Measurements from ENCODE around the gene NTM. TPM values are rescaled to one million over a fixed set of nuclear protein-coding genes. Genes with fewer than 3 reads are reported as not detected.

NTM gene
- total and polyA plus RNA-seq, 2 of the 8 experiments (the other 6 are each of a cell fraction or from before 2014, with no cell fraction given) = 13.4 to 20.0 TPM

- Histone ChIP-seq H4K91ac (replicated peaks; ENCODE audit: insufficient read length, low read length) (no peak overlapping the region), H3K4ac (replicated peaks; ENCODE audit: insufficient read length, low read depth, low read length) (no peak overlapping the region), H2BK20ac (ENCODE audit: low read length) (no peak overlapping the region), H2BK5ac (ENCODE audit: low read depth, low read length) (no peak overlapping the region), H2BK12ac (ENCODE audit: low read depth, low read length) (no peak overlapping the region), H3K4me2 (ENCODE audit: insufficient read depth in 1 of 2, low read depth in 2 of 2, low read length in 2 of 2) (no peak overlapping the region), H3K23ac (ENCODE audit: insufficient read length) (no peak overlapping the region), H3K9me3 (ENCODE audit: insufficient read depth in 2 of 2, low read depth in 1 of 2, low read length in 1 of 2) (no peaks in the 10 kb centered on the region), H2BK15ac (ENCODE audit: low read length) (no peak overlapping the region), H4K5ac (ENCODE audit: insufficient read length, low read depth, low read length) (no peak overlapping the region), H3K27ac (ENCODE audit: low read depth, low read length) (no peak overlapping the region), H3K36me3 (ENCODE audit: control insufficient read depth in 2 of 4, insufficient read depth in 4 of 4, low read length in 3 of 4) (no peaks in the 10 kb centered on the region; a peak in 1 of 8 replicates), H3K4me3 (ENCODE audit: extremely low read depth in 1 of 4, insufficient read depth in 2 of 4, low read depth in 3 of 4, low read length in 4 of 4) (no peak overlapping the region), H3K79me1 (ENCODE audit: low read depth, low read length) (no peaks in the 10 kb centered on the region), H3K79me2 (ENCODE audit: control insufficient read depth in 1 of 2, insufficient read depth in 2 of 2, low read length in 2 of 2) (no peaks in the 10 kb centered on the region), H2AK5ac (ENCODE audit: low read depth, low read length) (no peak overlapping the region), H3K14ac (ENCODE audit: insufficient read length) (no peak overlapping the region), H4K20me1 (replicated peaks in 1 of 2; ENCODE audit: control insufficient read depth in 1 of 2, insufficient read depth in 2 of 2, low read length in 2 of 2) (peaks cover 0 to 1% of the 10 kb centered on the region in 2 experiments), H3K9ac (replicated peaks in 1 of 4; ENCODE audit: extremely low read depth in 1 of 4, low read depth in 3 of 4, low read length in 3 of 4) (no peak overlapping the region), H3K18ac (ENCODE audit: extremely low read depth, low read length) (no peak overlapping the region), H4K8ac (ENCODE audit: extremely low read depth, insufficient read depth, low read length) (no peak overlapping the region), H3K27me3 (replicated peaks in 1 of 4; ENCODE audit: control insufficient read depth in 3 of 4, extremely low read depth in 1 of 4, insufficient read depth in 3 of 4, low read length in 3 of 4) (no peaks in the 10 kb centered on the region), H3K56ac (replicated peaks; ENCODE audit: insufficient read length, low read depth, low read length) (no peak overlapping the region), H3K4me1 (replicated peaks in 1 of 4; ENCODE audit: control insufficient read depth in 3 of 4, insufficient read depth in 4 of 4, low read length in 3 of 4) (peaks cover 1 to 12% (median 10%) of the 10 kb centered on the region in 4 experiments; a peak in 5 of 7 replicates), H2BK120ac (replicated peaks; ENCODE audit: low read depth, low read length) (no peak overlapping the region), H2AFZ (ENCODE audit: low read length) (no peak overlapping the region), H3K23me2 (ENCODE audit: low read depth, low read length) (no peaks in the 10 kb centered on the region)
- WGBS, 2 experiments (ENCODE audit: extremely low coverage in 1 of 2, insufficient coverage in 1 of 2, insufficient read length in 1 of 2, insufficient replicate concordance in 2 of 2, low coverage in 1 of 2, low lambda C conversion rate in 2 of 2, missing lambda C conversion rate in 1 of 2) = 75% methylated on average over 6 of the region's 6 CpGs; no CpG with 5 or more reads in 1 of the 2 experiments
- no peak for DNase-seq (ENCODE audit: low read depth in 1 of 2, low spot score in 2 of 2)
- ChIA-PET CTCF (ENCODE audit: partially characterized antibody) (interaction anchor here (0.7 to 1.6 kb wide), 6 partner anchors 8 to 170 kb away, joined by 3 to 5 read pairs (median 4); no protein-coding TSS in a partner anchor), POLR2A (ENCODE audit: partially characterized antibody) (interaction anchor here (1.0 kb wide), 1 partner anchor 9 kb away, joined by 3 read pairs; no protein-coding TSS in a partner anchor)
- no peak for FAIRE-seq
- no peak for TF ChIP-seq TBP (IDR thresholded peaks at IDR 0.05; ENCODE audit: low read depth, low read length)
- no peak for TF ChIP-seq SIRT6 (IDR thresholded peaks at IDR 0.05; ENCODE audit: low read length)
- TF ChIP-seq BACH1 (IDR thresholded peaks at IDR 0.05; ENCODE audit: low read length) = no peak
- no peak for TF ChIP-seq BRCA1 (IDR thresholded peaks at IDR 0.05; ENCODE audit: low read depth, low read length)
- TF ChIP-seq RAD21 (IDR thresholded peaks at IDR 0.05 in 1 of 2, conservative IDR thresholded peaks at IDR 0.05 in 1 of 2; ENCODE audit: low read depth in 2 of 2, low read length in 2 of 2) = no peak
- no peak for TF ChIP-seq CREB1 (IDR thresholded peaks at IDR 0.05)
- TF ChIP-seq EGR1 (IDR thresholded peaks at IDR 0.05; ENCODE audit: borderline replicate concordance, low read depth, low read length) = no peak
- no peak for TF ChIP-seq SP2 (IDR thresholded peaks at IDR 0.05; ENCODE audit: low read length)
- no peak for TF ChIP-seq NRF1 (IDR thresholded peaks at IDR 0.05; ENCODE audit: low read depth, low read length)
- no peak for TF ChIP-seq POLR2A (IDR thresholded peaks at IDR 0.05; ENCODE audit: control extremely low read depth in 1 of 2, low read depth in 2 of 2, low read length in 2 of 2)
- no peak for TF ChIP-seq EZH2 (IDR thresholded peaks at IDR 0.05; ENCODE audit: low read depth, low read length, severe bottlenecking)
- TF ChIP-seq SP4 (IDR thresholded peaks at IDR 0.05; ENCODE audit: low read length) = no peak
- no peak for TF ChIP-seq E2F6 (IDR thresholded peaks at IDR 0.05)
These were observed 585.5 kb downstream of the NTM start for GRCh38 chr11:131955904-131956303.
